GM12874 (cell line): ENCODE results near the gene SCGB3A1.

Source experiments
- TF ChIP-seq, protein P1 (sequence below): IDR thresholded peaks from 2 replicates; pipeline ENCODE4 v1.5.1; 2011; ENCODE audit warnings: low read depth, mild to moderate bottlenecking, control low read depth, low read length, moderate library complexity; ENCODE audit not compliant: insufficient read depth

The SCGB3A1 gene

GRCh38 chr5:180590543-180591310 lies 572 bp downstream of the SCGB3A1 start:
- TF ChIP-seq, protein P1, sequence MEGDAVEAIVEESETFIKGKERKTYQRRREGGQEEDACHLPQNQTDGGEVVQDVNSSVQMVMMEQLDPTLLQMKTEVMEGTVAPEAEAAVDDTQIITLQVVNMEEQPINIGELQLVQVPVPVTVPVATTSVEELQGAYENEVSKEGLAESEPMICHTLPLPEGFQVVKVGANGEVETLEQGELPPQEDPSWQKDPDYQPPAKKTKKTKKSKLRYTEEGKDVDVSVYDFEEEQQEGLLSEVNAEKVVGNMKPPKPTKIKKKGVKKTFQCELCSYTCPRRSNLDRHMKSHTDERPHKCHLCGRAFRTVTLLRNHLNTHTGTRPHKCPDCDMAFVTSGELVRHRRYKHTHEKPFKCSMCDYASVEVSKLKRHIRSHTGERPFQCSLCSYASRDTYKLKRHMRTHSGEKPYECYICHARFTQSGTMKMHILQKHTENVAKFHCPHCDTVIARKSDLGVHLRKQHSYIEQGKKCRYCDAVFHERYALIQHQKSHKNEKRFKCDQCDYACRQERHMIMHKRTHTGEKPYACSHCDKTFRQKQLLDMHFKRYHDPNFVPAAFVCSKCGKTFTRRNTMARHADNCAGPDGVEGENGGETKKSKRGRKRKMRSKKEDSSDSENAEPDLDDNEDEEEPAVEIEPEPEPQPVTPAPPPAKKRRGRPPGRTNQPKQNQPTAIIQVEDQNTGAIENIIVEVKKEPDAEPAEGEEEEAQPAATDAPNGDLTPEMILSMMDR: no peak

GRCh38 chr5:180589771-180590542 lies 1.3 kb downstream of the SCGB3A1 start:
- TF ChIP-seq, protein P1: no peak

DNA sequence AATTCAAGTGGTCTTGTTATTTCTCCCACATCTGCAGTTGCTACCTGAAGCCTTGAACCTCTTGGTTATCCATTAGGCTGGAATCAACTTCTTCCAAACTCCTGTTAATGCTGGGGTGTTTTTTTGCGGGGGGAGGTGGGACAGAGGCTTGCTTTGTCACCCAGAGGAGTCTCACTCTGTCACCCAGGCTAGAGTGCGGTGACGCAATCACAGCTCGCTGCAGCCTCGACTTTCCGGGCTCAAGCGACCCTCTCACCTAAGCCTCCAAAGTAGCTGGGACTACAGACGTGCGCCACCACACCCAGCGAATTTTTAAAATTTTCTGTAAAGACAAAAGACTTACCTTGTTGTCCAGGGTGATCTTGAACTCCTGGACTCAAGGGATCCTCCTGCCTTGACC lies 4.4 kb downstream of the SCGB3A1 start:
- TF ChIP-seq, protein P1: no peak

GRCh38 chr5:180586204-180586603 lies 5.1 kb downstream of the SCGB3A1 start:
- TF ChIP-seq, protein P1: no peak

GRCh38 chr5:180583738-180584137 lies 7.6 kb downstream of the SCGB3A1 start:
- TF ChIP-seq, protein P1: no peak

GRCh38 chr5:180580681-180581080 lies 10.6 kb downstream of the SCGB3A1 start:
- TF ChIP-seq, protein P1: no peak

DNA sequence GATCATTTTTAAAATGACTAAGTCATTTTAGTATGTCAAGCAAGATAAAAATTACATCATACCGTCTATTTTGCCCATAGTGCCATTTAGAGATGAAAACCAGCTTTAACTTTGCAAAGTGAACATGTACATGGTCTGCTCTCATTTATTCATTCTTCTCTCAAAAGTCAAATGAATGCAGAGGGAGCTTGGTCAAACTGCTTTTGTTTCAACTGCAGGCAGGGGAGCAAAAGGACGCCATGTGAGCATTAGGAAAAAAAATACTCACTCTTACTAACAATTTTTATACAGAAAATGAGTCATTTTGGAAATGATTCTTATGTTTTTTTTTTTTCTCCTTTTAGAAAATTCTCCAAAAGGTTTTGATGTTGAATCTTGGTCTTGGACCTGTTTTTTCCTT lies 15.7 kb downstream of the SCGB3A1 start:
- TF ChIP-seq, protein P1: no peak
